HL-60/S4 (cell line): Measurements from ENCODE around the gene ZC2HC1C.
"Not testable (repeated sequence)": the region's sequence is repeated elsewhere in the genome, so short reads cannot be mapped to it uniquely, and the experiment has no call there.

Experiments
- in situ Hi-C: fragments of 300-500 bp; cut with MboI; formaldehyde crosslinking; loops from 2 replicates; pipeline ENCODE4 v1.14.3; 2022; ENCODE audit warnings: low sequenced_read_pairs

Gene ZC2HC1C

GRCh38 chr14:75053396-75054291 lies 15.8 kb upstream of the ZC2HC1C start:
- in situ Hi-C loops: no loop called here

DNA sequence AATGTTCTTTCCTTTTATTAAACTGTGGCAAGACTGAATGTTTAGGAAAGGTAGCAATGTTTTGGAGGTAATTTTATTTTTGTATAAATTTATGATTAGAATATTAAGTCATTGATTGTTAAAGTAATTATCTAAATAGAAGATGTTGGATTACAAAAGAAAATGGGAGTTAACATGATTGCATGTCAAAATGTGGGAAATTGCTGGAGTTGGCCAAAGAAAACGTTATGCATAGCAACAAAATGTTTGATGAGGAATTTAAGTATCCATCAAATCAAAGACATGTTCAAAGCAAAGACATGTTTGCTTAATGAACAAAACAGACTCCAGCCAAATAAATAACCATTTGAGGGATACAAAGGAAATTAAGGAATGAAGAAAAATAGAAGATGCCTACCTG lies 15.0 kb upstream of the ZC2HC1C start:
- in situ Hi-C loops: no loop called here

GRCh38 chr14:75059642-75060041 lies 9.8 kb upstream of the ZC2HC1C start:
- in situ Hi-C loops: no loop called here

DNA sequence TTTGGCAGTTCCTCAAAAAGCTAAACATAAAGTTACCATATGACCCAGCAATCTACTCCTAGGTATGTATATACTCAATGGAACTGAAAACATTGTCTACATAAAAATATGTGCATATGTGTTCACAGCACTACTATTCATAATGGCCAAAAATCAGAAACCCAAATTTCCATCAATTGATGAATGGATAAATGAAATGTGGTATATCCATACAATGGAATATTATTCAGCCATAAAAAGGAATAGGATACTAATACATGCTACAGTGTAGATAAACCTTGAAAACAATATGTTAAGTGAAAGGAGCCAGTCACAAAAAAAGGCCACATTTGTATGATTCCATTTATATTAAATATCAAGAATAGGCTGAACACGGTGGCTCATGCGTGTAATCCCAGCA lies 9.0 kb upstream of the ZC2HC1C start:
- in situ Hi-C loops: no loop called here

- in situ Hi-C loops: no loop called here
These were observed 6.4 kb upstream of the ZC2HC1C start for GRCh38 chr14:75063013-75063412.

DNA sequence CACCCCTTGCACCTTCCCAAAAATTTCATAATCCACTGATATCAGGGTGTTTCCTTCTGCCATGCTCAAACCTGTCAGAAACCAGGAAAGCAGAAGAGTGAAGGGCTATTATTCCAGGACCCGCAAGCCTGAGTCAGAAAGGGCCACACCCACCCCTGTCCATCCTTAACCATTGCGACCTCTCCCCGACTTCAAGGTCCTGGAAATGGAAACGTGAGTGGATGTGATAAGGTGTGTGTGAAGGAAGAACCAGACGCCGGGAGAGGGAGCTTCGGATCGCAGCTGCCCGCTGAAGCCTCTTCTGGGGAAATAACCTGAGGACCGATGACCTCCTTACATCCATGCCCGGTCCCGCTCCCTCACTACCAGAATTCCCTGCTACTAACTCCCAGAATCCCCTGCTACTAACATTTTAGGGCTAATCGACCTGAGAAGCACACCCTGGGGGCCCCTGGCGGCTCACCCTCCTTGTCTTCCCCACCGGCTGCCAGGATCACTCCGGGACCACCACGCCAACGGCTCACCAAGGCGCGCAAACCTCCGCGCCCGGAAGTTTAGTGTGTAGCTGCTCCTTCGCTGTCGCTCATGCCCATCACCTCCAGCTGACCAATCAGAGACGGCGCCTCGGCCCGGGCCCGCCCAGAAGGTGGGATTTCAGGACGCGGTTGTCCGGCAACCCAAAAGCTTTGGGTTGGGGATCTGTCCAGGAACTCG lies 5.8 kb upstream of the ZC2HC1C start, which contains the start of gene ACYP1:
Gene ACYP1, minus strand, starts transcription at position 534 of the 714 bp plus-strand sequence. Its CDS starts 471 bp downstream, at position 63.
- in situ Hi-C loops: no loop called here

- in situ Hi-C loops: no loop called here
These were observed 5.3 kb upstream of the ZC2HC1C start for GRCh38 chr14:75064205-75064567.

- in situ Hi-C loops: no loop called here
These were observed 2.8 kb upstream of the ZC2HC1C start for GRCh38 chr14:75066691-75067090.

DNA sequence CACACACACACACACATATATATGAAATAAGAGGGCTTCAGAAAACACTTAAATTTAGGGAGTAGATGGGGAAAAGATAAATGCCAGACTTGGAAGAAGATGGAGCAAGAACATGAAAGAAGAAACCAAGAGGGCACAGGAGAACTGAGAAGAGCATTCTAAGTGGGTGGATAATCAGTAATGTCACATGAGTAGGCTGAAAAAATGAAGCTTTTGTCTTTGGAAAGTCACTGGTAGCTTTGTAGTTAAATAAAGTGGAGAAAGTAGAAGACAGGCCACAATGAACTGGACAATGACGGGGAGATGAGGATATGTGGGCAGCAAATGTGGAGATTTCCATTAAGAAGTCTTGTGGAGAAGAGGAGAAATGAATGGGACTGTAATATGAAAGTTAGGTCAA lies 2.2 kb upstream of the ZC2HC1C start:
- in situ Hi-C loops: no loop called here

DNA sequence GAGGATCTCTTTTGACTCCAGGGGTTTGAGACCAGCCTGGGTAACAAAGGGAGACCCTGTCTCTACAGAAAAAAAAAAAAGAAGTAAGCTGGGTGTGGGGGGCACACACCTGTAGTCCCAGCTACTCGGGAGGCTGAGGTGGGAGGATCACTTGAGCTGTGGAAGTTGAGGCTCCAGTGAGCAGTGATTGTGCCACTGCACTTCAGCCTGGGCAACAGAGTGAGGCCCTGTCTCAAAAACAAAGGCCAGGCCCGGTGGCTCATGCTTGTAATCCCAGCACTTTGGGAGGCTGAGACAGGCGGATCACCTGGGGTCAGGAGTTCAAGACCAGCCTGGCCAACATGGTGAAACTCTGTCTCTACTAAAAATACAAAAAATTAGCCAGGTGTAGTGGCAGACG lies 1.7 kb upstream of the ZC2HC1C start:
- in situ Hi-C loops: not testable (repeated sequence)

DNA sequence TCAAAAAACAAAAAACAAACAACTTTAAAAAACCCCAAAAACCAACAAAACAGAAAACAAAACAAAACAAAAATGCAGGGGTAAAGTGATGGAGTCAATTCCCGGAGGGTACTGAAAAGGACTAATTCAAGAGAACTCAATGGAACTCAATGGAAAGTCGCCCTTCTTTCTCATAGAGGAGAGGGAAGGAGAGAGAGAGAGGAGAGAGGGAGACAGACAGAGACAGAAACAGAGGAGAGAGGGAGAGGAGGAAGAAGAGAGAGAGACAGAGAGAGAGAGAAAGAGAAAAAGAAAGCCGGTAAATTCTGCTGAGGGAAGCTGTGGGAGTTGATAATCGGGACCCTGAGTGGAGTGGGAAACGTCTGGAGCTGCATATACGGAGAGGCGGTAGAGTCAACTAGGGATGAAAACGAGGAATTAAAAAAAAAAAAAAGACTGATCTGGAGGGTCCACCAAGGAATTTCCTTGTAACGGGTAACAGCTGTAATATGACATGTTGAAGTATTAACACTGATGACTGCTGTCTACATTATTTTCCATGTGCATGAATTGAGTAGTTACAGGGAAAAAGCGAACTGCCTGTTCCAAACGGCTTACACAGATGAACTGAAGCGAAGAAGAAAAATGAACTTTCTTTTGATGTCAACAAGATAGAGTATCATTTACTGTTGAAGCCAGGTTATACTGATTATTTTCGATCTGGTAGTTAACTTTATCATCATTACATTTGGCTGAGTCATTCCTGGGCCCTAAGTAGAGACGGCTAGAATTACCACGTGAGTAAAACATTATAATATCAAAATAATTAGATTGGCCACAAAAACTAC lies 934 bp upstream of the ZC2HC1C start:
- in situ Hi-C loops: no loop called here

DNA sequence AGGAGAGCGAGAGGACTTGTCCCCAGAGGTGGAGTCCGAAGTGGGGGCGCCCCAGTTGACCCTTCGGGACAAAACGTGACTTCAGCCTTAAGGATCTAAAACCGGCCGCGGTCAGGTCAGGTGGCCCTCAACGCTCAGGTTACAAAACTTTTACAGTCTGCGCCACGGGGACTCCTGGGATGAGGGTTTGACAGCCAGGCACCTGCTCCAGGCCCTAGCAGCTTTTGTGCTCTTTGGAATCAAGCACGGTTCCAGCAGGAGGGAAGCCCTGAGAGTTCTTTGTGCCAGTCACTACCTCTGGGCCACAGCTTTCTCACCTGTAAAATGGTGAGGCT lies 337 bp downstream of the ZC2HC1C start:
- in situ Hi-C loops: no loop called here

GRCh38 chr14:75070383-75070782 lies 942 bp downstream of the ZC2HC1C start:
- in situ Hi-C loops: no loop called here

- in situ Hi-C loops: loop anchor here (25.0 kb wide), 1 partner anchor 165 kb away; the partner anchor contains the start of gene RPS6KL1
These were observed 8.4 kb downstream of the ZC2HC1C start for GRCh38 chr14:75077794-75078193.

GRCh38 chr14:75079521-75079920 lies 10.1 kb downstream of the ZC2HC1C start:
- in situ Hi-C loops: loop anchor here (25.0 kb wide), 1 partner anchor 167 kb away; the partner anchor contains the start of gene RPS6KL1

DNA sequence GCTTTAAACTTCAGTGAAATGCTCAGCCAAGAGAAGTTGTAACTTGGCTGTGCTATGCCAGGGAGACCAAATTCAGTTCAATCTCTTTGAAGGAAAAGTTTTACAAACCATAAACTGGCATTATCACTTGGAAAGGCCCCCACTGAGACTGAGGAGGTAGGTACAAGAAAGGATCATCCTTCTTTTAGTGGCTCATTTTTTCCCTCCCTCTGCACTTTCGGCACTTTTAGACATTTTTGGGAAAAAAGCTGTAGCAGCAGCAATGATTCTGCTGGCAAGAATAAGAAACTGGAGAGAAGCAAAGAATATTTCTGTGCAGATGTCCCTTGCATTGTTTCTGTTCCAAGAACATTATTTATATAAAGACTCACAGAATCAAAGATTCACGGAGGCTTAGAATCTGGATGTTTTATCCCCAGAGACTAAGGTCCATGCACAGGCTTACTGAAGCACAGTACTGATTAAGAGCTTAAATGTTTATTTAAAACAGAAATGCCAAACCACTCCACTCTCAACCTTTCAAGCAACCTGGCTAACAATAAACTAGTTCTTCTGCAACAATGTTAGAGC lies 12.3 kb downstream of the ZC2HC1C start:
- in situ Hi-C loops: loop anchor here (25.0 kb wide), 1 partner anchor 169 kb away; the partner anchor contains the start of gene RPS6KL1

DNA sequence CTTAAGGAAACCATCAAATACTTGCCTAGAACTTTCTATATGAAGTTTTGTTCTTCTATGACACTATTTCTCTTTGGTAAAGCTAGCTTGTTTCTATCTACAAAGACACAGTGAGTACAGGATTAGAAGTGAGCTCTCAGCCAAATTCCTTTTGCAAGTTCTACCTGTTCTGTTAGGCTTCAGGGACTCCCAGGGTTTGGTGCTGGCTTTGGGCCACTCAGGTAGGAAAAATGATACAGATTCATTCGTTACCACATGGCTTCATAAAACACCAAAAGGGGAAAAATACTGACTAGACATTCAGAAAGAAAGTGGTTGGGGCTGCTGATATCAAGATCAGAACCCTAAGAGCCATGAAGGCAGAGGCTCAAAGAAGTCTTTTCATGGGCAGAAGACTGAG lies 13.8 kb downstream of the ZC2HC1C start:
- in situ Hi-C loops: loop anchor here (25.0 kb wide), 1 partner anchor 171 kb away; the partner anchor contains the start of gene RPS6KL1

DNA sequence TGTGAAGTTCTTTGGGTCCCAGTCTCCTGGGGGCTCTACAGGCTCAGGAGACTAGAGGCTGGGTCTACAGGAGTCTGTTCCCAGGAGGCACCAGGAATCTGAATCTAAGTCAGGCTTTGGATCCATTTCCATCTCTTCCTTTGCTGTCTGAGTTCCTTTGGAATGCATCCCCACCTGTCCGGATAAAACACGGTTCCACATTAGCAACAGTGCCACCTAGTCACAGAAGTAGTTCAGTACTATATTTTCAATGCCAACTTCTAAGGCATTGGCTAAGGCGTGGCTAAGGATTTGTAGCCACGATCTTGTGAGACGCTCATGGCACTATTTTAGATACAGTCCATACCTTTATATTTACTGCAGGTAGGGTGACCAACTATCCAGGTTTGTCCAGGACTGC lies 15.1 kb downstream of the ZC2HC1C start:
- in situ Hi-C loops: loop anchor here (25.0 kb wide), 1 partner anchor 172 kb away; the partner anchor contains the start of gene RPS6KL1

GRCh38 chr14:75088153-75088552 lies 18.7 kb downstream of the ZC2HC1C start:
- in situ Hi-C loops: loop anchor here (25.0 kb wide), 1 partner anchor 176 kb away; the partner anchor contains the start of gene RPS6KL1
